HepG2 (cell line): ENCODE measurements around the gene RUSF1. TPM values are rescaled to one million over a fixed set of nuclear protein-coding genes. Genes with fewer than 3 reads are reported as not detected.
A peak's percentile ranks its signal among the peaks of the same experiment; 100 is the strongest.

Experiments used
- ATAC-seq: fragments of 200-7000 bp; cut with Tn5 transposase; 3 replicates; pipeline ENCODE4 v1.9.1; 2020; ENCODE audit warnings: mild to moderate bottlenecking, moderate library complexity
- BruUV-seq: library from RNA; stranded (reverse); fragments of 400-500 nt; replicated peaks from 2 replicates; lab custom pipeline; 2021; lab: Mats Ljungman, UMichigan
- CTCF ChIA-PET: fragments of 300-600 bp; formaldehyde crosslinking; extraction: SDS; loops from one replicate; lab custom pipeline; 2021; ENCODE audit warnings: low total read pairs, inconsistent platforms, low intra/inter-chr PET ratio; lab: Yijun Ruan, JAX
- POLR2A ChIA-PET: fragments of 350-600 bp; sonication (Branson Sonifier 250); formaldehyde crosslinking; loops from one replicate; lab custom pipeline; 2020; ENCODE audit warnings: antibody characterized with exemption, inconsistent platforms; lab: Yijun Ruan, JAX
- DNase-seq: peaks from one replicate; pipeline ENCODE4 v3.0.0-alpha.2; 2015; ENCODE audit warnings: low spot score
- FAIRE-seq: peaks from 3 replicates; lab custom pipeline; 2011; peaks lifted over from hg19 to GRCh38; lab: Jason Lieb, UNC
- H2AFZ ChIP-seq: one replicate; pipeline ENCODE4 v1.6.1; 2011; ENCODE audit warnings: low read length, inconsistent platforms
- H3K27ac ChIP-seq: fragments of 300-600 bp; 3 replicates; pipeline ENCODE4 v1.8.0; 2011; ENCODE audit warnings: mixed run types, mild to moderate bottlenecking, mixed read lengths, low read length, inconsistent platforms; ENCODE audit not compliant: insufficient read depth; ENCODE audit errors: extremely low read length
- H3K27me3 ChIP-seq, 2 experiments: fragments of 200-600 bp in 1 of 2; 2 replicates in 1 of 2; 3 replicates in 1 of 2; pipeline versions ENCODE4 v1.6.0 to v1.8.0; 2011; ENCODE audit warnings: low read length in 2 of 2, mild to moderate bottlenecking in 2 of 2, moderate library complexity in 2 of 2, inconsistent platforms in 1 of 2; ENCODE audit not compliant: insufficient read depth in 2 of 2, control insufficient read depth in 1 of 2
- H3K36me3 ChIP-seq, 2 experiments: fragments of 200-600 bp in 1 of 2; replicated peaks in 1 of 2; 2 replicates in 1 of 2; 3 replicates in 1 of 2; pipeline versions ENCODE4 v1.5.1 to v1.8.0; 2011; ENCODE audit warnings: low read length in 2 of 2, inconsistent platforms in 1 of 2; ENCODE audit not compliant: insufficient read depth in 2 of 2, control insufficient read depth in 1 of 2
- H3K4me1 ChIP-seq: 2 replicates; pipeline ENCODE4 v1.5.1; 2012; ENCODE audit warnings: low read length, inconsistent platforms; ENCODE audit not compliant: insufficient read depth
- H3K4me2 ChIP-seq: 2 replicates; pipeline ENCODE4 v1.6.0; 2011; ENCODE audit warnings: low read depth, low read length, inconsistent platforms
- H3K4me3 ChIP-seq, 3 experiments: fragments of 200-600 bp in 1 of 3; sonication (generic), shearing (Covaris generic) in 1 of 3; replicated peaks in 1 of 3; 2 replicates each; pipeline ENCODE4 v1.5.1; 2011 to 2016; ENCODE audit warnings: low read length in 3 of 3, inconsistent platforms in 2 of 3, low read depth in 2 of 3, mild to moderate bottlenecking in 2 of 3, control low read depth in 1 of 3, mixed read lengths in 1 of 3; ENCODE audit not compliant: insufficient read depth in 1 of 3
- H3K79me2 ChIP-seq: one replicate; pipeline ENCODE4 v1.6.1; 2011; ENCODE audit warnings: low read length, inconsistent platforms; ENCODE audit not compliant: insufficient read depth
- H3K9ac ChIP-seq: 2 replicates; pipeline ENCODE4 v1.6.0; 2011; ENCODE audit warnings: mild to moderate bottlenecking, low read depth, low read length, inconsistent platforms; ENCODE audit not compliant: insufficient read depth
- H3K9me3 ChIP-seq: 2 replicates; pipeline ENCODE4 v1.5.1; 2012; ENCODE audit warnings: mild to moderate bottlenecking, low read length
- H4K20me1 ChIP-seq: 2 replicates; pipeline ENCODE4 v1.6.0; 2011; ENCODE audit warnings: inconsistent platforms, mild to moderate bottlenecking, low read length, moderate library complexity; ENCODE audit not compliant: insufficient read depth
- AGO2 ChIP-seq: fragments of 200-400 bp; formaldehyde crosslinking; optimal IDR thresholded peaks from 2 replicates; pipeline ENCODE3; 2017; ENCODE audit warnings: mild to moderate bottlenecking, low read depth, low read length, moderate library complexity
- CHCHD3 ChIP-seq: sonication (generic); formaldehyde crosslinking; IDR thresholded peaks from 2 replicates; pipeline ENCODE4 v1.8.0; 2022; ENCODE audit warnings: mild to moderate bottlenecking, missing genetic modification reagents, moderate library complexity
- MLXIP ChIP-seq: sonication (generic); formaldehyde crosslinking; IDR thresholded peaks from 2 replicates; pipeline ENCODE4 v1.9.0; 2021; ENCODE audit warnings: missing genetic modification reagents, borderline replicate concordance
- NFIB ChIP-seq: sonication (generic); formaldehyde crosslinking; IDR thresholded peaks from 2 replicates; pipeline ENCODE4 v1.9.0; 2021; ENCODE audit warnings: missing genetic modification reagents, mild to moderate bottlenecking, borderline replicate concordance
- PCBP2 ChIP-seq: fragments of 200-400 bp; formaldehyde crosslinking; optimal IDR thresholded peaks from 2 replicates; pipeline ENCODE3; 2018; ENCODE audit warnings: low read length, low read depth; ENCODE audit not compliant: poor library complexity, severe bottlenecking
- WIZ ChIP-seq: sonication (generic); formaldehyde crosslinking; IDR thresholded peaks from 2 replicates; pipeline ENCODE4 v1.5.1; 2020; ENCODE audit warnings: mild to moderate bottlenecking, missing genetic modification reagents
- WGBS: methylation state at CpG from one replicate; pipeline ENCODE4 v1.1.6; 2017; ENCODE audit warnings: low lambda C conversion rate; 5-methylcytosine and 5-hydroxymethylcytosine counted together
- in situ Hi-C: cut with HindIII; loops from 2 replicates; pipeline ENCODE4 v1.10.0; 2017; ENCODE audit warnings: low pct_unique_long_range_greater_than_20kb; ENCODE audit not compliant: extremely low pct_ligation_motif_present
- intact Hi-C: fragments of 100-400 bp; cut with micrococcal nuclease; formaldehyde crosslinking; loops from one replicate; pipeline ENCODE4 v1.10.0; 2022; ENCODE audit not compliant: unreplicated experiment
- polyA plus RNA-seq, 8 experiments: library from polyadenylated mRNA; depleted of rRNA in 3 of 8; stranded (reverse) in 7 of 8; unstranded in 1 of 8; fragments of >200 nt; fragmentation: Illumina TruSeq in 4 of 8; extraction: Trizol in 4 of 8; gene quantifications; 2 replicates each; pipeline versions ENCODE4 v1.2.1 to v1.2.3, GENCODE V29; 2011 to 2016; ENCODE audit warnings: low read depth in 4 of 8, missing spikeins in 1 of 8, mixed read lengths in 1 of 8; ENCODE audit not compliant: insufficient read depth in 1 of 8
- total RNA-seq, 5 experiments: library from RNA; depleted of rRNA; stranded (reverse); fragments of >200 nt; fragmentation: Illumina TruSeq; extraction: Trizol; gene quantifications; 2 replicates each; pipeline ENCODE4 v1.2.3, GENCODE V29; 2016; ENCODE audit warnings: low read depth in 1 of 5

Gene RUSF1
- total and polyA plus RNA-seq, 2 of the 13 experiments (the other 11 are each of a cell fraction or from before 2014, with no cell fraction given) = 40.8 to 50.2 TPM

GRCh38 chr16:31485571-31485970 is 22.6 kb downstream of the RUSF1 start:
- TF ChIP-seq WIZ (no peak), CHCHD3 (CRISPR knock-in tag) (no peak), MLXIP (no peak), AGO2 (peak; percentile 9), NFIB (CRISPR knock-in tag) (no peak), PCBP2 (no peak)
- CTCF ChIA-PET = no interaction called here
- Histone ChIP-seq H2AFZ (no peak overlapping the region), H3K27ac (no peak overlapping the region), H3K27me3 (peaks cover 0 to 15% of the 10 kb centered on the region in 2 experiments; a peak in 4 of 5 replicates), H3K79me2 (no peaks in the 10 kb centered on the region), H3K36me3 (peaks cover 0 to 8% of the 10 kb centered on the region in 2 experiments; a peak in 2 of 5 replicates), H3K4me1 (peaks cover 32% of the 10 kb centered on the region), H3K9ac (no peak overlapping the region), H3K9me3 (no peaks in the 10 kb centered on the region), H4K20me1 (no peaks in the 10 kb centered on the region), H3K4me3 (no peak overlapping the region), H3K4me2 (no peak overlapping the region)
- POLR2A ChIA-PET = interaction anchor here (0.7 to 1.9 kb wide), 2 partner anchors 9 to 228 kb away, joined by 3 to 6 read pairs; a partner anchor contains a TSS
- in situ Hi-C loops = no loop called here
- FAIRE-seq (no peak), ATAC-seq (no peak), DNase-seq (no peak)
- 90% methylated on average over 17 of the region's 17 CpGs for WGBS
- intact Hi-C loops = no loop called here
- no TSS peak for BruUV-seq
